Prostate gland (tissue), 2 donors: ENCODE data around the gene DPYSL5. TPM values are rescaled to one million over a fixed set of nuclear protein-coding genes. Genes with fewer than 3 reads are reported as not detected.

Experiments
- DNase-seq: peaks from one replicate; pipeline ENCODE4 v3.0.0-alpha.2; 2019; ENCODE audit warnings: low spot score
- H3K27ac ChIP-seq, 2 donors: fragments of 200-600 bp; sonication (generic); 2 replicates each; pipeline ENCODE4 v1.5.1; 2017 to 2019
- H3K27me3 ChIP-seq: fragments of 200-600 bp; sonication (generic); replicated peaks from 2 replicates; pipeline ENCODE4 v1.5.1; 2019; ENCODE audit not compliant: insufficient read depth
- H3K36me3 ChIP-seq, 2 donors: fragments of 200-600 bp; sonication (generic); 1 replicate in 1 of 2; 2 replicates in 1 of 2; pipeline versions ENCODE4 v1.5.1 to v1.8.1; 2017 to 2019
- H3K4me1 ChIP-seq: fragments of 200-600 bp; sonication (generic); replicated peaks from 2 replicates; pipeline ENCODE4 v1.5.1; 2019
- H3K4me3 ChIP-seq, 2 donors: fragments of 200-600 bp; sonication (generic); 2 replicates each; pipeline ENCODE4 v1.5.1; 2017 to 2019
- H3K9me3 ChIP-seq: fragments of 200-600 bp; sonication (generic); 2 replicates; pipeline ENCODE4 v1.5.1; 2017
- CTCF ChIP-seq, 4 experiments: fragments of 200-600 bp in 2 of 4; fragments of 450-650 bp in 2 of 4; sonication (generic) in 2 of 4; IDR thresholded peaks; 1 replicate in 3 of 4; 2 replicates in 1 of 4; pipeline ENCODE4 v1.5.1; 2016 to 2019; ENCODE audit warnings: antibody characterized with exemption in 4 of 4, mild to moderate bottlenecking in 2 of 4, moderate library complexity in 2 of 4
- POLR2A ChIP-seq: fragments of 450-650 bp; IDR thresholded peaks from one replicate; pipeline ENCODE4 v1.6.1; 2016; ENCODE audit warnings: antibody characterized with exemption, mild to moderate bottlenecking
- POLR2AphosphoS5 ChIP-seq: sonication (generic); formaldehyde crosslinking; IDR thresholded peaks from one replicate; pipeline ENCODE4 v1.6.1; 2017; ENCODE audit warnings: antibody characterized with exemption
- WGBS: methylation state at CpG from one replicate; pipeline ENCODE4 v1.1.5; 2018; 5-methylcytosine and 5-hydroxymethylcytosine counted together
- intact Hi-C: fragments of 100-400 bp; cut with DNase I; formaldehyde crosslinking; loops from one replicate; pipeline ENCODE4 v1.14.2; 2022
- total RNA-seq, 2 donors: library from RNA; depleted of rRNA; stranded (reverse); fragments of >200 nt; gene quantifications; one replicate each; pipeline ENCODE4 v1.1.0, GENCODE V29; 2016

DPYSL5 gene
- total RNA-seq, 2 donors from 2014 or later: 1.2 TPM; not detected in 1

GRCh38 chr2:26852405-26853306, 4.7 kb downstream of the DPYSL5 start:
- Histone ChIP-seq H3K4me3 (no peak overlapping the region), H3K36me3 (no peaks in the 10 kb centered on the region), H3K9me3 (no peaks in the 10 kb centered on the region), H3K4me1 (peaks cover 14% of the 10 kb centered on the region), H3K27me3 (peaks cover 21% of the 10 kb centered on the region), H3K27ac (no peak overlapping the region)
- WGBS: 53% methylated on average over 7 of the region's 7 CpGs
- intact Hi-C loops: no loop called here
- no peak for DNase-seq
- no peak for TF ChIP-seq POLR2AphosphoS5
- TF ChIP-seq CTCF (IDR thresholded peaks at IDR 0.05): no peak
- TF ChIP-seq POLR2A: no peak

GRCh38 chr2:26853751-26854150, 5.8 kb downstream of the DPYSL5 start:
- no peak for TF ChIP-seq CTCF (IDR thresholded peaks at IDR 0.05)
- TF ChIP-seq POLR2AphosphoS5: no peak
- TF ChIP-seq POLR2A: no peak
- Histone ChIP-seq H3K36me3 (no peaks in the 10 kb centered on the region), H3K4me3 (no peak overlapping the region), H3K27me3 (peaks cover 13% of the 10 kb centered on the region), H3K9me3 (no peaks in the 10 kb centered on the region), H3K27ac (no peak overlapping the region), H3K4me1 (peaks cover 6% of the 10 kb centered on the region)
- no peak for DNase-seq
- intact Hi-C loops: no loop called here

- Histone ChIP-seq H3K9me3 (no peaks in the 10 kb centered on the region), H3K4me1 (no peaks in the 10 kb centered on the region), H3K4me3 (no peak overlapping the region), H3K36me3 (no peaks in the 10 kb centered on the region), H3K27me3 (peaks cover 8% of the 10 kb centered on the region), H3K27ac (no peak overlapping the region)
- 51% methylated on average over 1 of the region's 1 CpG for WGBS
- intact Hi-C loops: no loop called here
- DNase-seq: no peak
- TF ChIP-seq CTCF (IDR thresholded peaks at IDR 0.05) (no peak), POLR2A (no peak), POLR2AphosphoS5 (no peak)
Measured at GRCh38 chr2:26854283-26854827, 6.4 kb downstream of the DPYSL5 start.

- H3K9me3 ChIP-seq: no peaks in the 10 kb centered on the region
- intact Hi-C loops: no loop called here
- H3K4me1 ChIP-seq: no peaks in the 10 kb centered on the region
- TF ChIP-seq CTCF (IDR thresholded peaks at IDR 0.05) (no peak), POLR2AphosphoS5 (no peak), POLR2A (no peak)
- DNase-seq: no peak
- H3K27ac ChIP-seq: no peak overlapping the region
- H3K36me3 ChIP-seq: no peaks in the 10 kb centered on the region
- 77% methylated on average over 7 of the region's 7 CpGs for WGBS
- H3K4me3 ChIP-seq: no peak overlapping the region
- no peaks in the 10 kb centered on the region for H3K27me3 ChIP-seq
Measured at GRCh38 chr2:26855466-26855865, 7.5 kb downstream of the DPYSL5 start.

- 80% methylated on average over 4 of the region's 4 CpGs for WGBS
- DNase-seq: no peak
- intact Hi-C loops: no loop called here
- TF ChIP-seq POLR2A (no peak), POLR2AphosphoS5 (no peak)
- H3K9me3 ChIP-seq: no peaks in the 10 kb centered on the region
- no peaks in the 10 kb centered on the region for H3K36me3 ChIP-seq
- H3K27me3 ChIP-seq: no peaks in the 10 kb centered on the region
- H3K4me3 ChIP-seq: no peak overlapping the region
- no peaks in the 10 kb centered on the region for H3K4me1 ChIP-seq
- H3K27ac ChIP-seq: no peak overlapping the region
Measured at GRCh38 chr2:26859622-26860021, 11.7 kb downstream of the DPYSL5 start.
